SKM-1 treated with dmso at 0.1 percent for 144 hours (cell line): ENCODE data around the gene HINT2.

Experiments
- DNase-seq: peaks from one replicate; lab custom pipeline; 2025; ENCODE audit not compliant: unreplicated experiment; lab: John Stamatoyannopoulos, UW

Gene HINT2

GRCh38 chr9:35841645-35841900 is 26.7 kb upstream of the HINT2 start:
- no peak for DNase-seq

DNA sequence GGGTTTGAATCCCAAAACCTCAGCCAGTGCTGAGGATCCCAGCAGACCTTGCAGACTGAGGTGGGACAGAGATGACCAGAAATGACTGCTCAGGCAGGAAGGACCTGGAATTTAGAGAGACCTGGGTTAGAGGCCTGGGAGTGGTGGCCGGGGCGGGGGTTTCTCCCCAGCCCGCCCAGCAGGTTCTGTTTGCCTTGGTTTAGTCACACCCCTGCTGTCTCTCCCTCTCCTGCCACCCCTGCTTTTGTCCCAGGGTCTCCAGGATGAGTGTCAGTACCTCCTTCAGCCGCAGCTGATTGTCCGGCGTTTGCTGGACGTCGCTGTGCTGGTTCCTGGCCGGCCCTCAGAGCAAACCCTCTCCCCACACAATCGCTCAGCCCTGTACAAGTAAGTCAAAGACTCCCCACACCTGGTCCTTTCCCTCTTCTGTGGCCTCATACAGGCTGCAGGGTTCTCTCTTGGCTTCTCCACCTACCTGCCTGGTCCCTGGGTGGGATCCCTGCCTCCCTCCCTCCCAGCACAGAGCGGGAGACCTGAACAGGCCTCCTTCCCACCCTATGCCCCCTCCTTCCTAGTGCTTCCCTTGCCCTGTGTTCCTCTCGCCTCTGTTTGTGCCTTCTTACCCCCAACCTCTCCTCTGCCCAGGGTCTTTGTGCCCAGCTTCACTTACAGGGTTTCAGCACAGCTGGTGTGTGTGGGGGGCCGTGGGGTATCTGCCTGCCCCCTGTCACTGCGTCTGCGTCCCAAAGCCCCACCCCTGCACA is 26.2 kb upstream of the HINT2 start:
- no peak for DNase-seq

GRCh38 chr9:35839926-35840325 is 25.1 kb upstream of the HINT2 start:
- DNase-seq, result no peak

- DNase-seq, result no peak
These were observed 21.8 kb upstream of the HINT2 start for GRCh38 chr9:35836595-35836994.

DNA sequence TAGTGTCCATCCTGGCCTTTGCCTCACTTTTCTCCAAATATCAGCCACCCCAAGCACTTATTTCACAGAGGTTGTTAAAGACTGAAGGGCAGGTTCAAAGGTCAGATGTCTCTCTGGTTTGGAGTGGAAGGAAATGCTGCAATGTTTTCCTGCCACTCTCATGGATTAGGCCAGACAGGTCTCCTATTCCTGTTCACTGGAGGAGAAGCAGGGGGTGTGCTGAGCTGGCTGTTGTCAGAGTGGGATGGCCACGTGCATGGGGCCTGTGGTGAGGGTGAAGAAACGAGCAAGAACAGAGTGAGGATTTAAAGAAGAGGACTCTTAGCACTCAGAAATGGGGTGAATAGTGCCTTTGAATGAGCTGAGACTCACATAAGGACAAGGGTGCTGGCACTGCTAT is 20.9 kb upstream of the HINT2 start:
- DNase-seq, result no peak

- no peak for DNase-seq
These were observed 20.4 kb upstream of the HINT2 start for GRCh38 chr9:35835216-35835632.

GRCh38 chr9:35834260-35835215 is 19.7 kb upstream of the HINT2 start:
- DNase-seq, result no peak

- no peak for DNase-seq
These were observed 18.0 kb upstream of the HINT2 start for GRCh38 chr9:35832814-35833213.

- no peak for DNase-seq
These were observed 16.2 kb upstream of the HINT2 start for GRCh38 chr9:35831040-35831439.

DNA sequence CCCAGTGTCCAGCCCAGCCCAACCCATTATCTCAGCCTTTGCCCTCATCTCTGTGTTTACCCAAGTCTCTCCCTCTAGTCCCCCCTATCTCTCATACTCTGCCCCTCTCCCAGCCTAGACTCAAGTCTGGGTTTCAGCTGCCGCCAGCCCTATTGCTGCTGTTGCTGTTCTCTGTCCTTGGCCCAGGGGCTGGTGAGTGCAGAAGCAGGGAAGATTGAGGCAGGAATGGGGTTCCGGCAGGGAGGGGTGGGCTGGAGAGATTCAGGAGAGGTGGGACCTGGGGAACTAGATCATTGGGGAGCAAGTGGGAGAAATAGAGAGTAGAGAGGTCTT is 14.9 kb upstream of the HINT2 start:
- DNase-seq, result no peak

GRCh38 chr9:35829084-35829763 is 14.4 kb upstream of the HINT2 start, which contains the start of gene TMEM8B:
TSS of gene TMEM8B (plus strand) at chr9:35829228. CDS start at chr9:35829448, 220 bp downstream.
- DNase-seq, result peak; percentile 71

- no peak for DNase-seq
These were observed 13.9 kb upstream of the HINT2 start, which contains the start of gene FAM221B for GRCh38 chr9:35828716-35829083. TSS of gene FAM221B (minus strand) at chr9:35828732. CDS start at chr9:35826161, 2,571 bp downstream.

- no peak for DNase-seq
These were observed 12.6 kb upstream of the HINT2 start for GRCh38 chr9:35827486-35827885.

GRCh38 chr9:35826071-35826701 is 11.3 kb upstream of the HINT2 start:
- DNase-seq, result peak; percentile 47

DNA sequence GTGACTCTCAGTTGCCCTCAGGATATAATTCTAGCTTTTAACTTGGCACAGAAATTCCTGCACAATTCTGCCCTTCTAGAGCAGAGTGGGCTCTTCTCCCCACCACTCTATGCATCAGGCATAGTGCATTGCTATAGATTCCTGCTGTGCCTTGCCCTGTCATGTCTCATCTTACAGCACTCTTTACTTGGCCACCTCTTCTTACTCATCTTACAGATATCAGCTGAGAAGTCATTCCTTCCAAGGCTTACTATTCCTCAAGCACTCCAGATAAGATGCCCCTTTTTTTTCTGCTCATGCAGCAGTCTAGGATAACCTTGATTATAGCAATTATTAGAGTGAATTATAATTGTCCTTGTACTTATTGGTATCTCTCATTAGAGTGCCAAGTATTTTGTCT is 8.1 kb upstream of the HINT2 start:
- DNase-seq, result no peak

DNA sequence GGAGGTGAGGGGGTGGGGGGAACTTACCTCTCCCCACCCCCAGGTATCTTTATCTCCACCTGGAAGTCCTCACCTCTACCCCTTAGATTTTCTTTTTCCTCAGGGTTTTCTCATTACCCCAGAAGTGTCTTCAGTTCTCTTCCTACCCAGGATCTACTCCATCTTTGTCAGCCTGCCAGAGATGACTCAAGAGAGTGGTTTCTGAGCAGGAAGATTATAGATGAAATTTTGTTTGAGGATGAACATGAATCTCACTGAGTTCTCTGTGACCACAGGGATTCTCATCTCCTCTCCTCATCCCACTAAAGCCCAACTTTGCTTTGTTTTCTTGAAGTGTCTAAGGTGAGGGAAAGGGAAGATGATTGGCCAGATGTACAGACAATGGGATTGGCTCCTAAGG is 5.2 kb upstream of the HINT2 start:
- DNase-seq, result no peak

DNA sequence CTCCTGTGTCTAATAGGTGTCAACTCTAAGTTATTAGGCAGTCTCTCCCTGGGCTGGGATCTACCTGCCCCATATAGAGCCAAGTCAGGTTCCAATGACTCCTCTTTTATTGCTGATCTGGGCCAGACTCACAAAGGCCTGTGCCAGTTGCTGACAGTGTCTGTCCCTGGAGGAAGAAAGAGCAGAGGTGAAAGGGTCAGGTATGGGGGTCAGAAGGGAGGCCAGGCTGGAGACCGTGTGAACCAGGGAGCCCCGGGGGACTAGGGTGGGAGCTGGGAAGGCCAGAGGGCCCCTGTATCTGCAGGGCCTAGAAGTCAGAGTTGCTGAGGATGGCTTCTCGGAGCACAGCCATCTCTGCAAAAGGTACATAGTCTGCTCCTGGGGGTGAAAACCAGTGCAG is 3.5 kb upstream of the HINT2 start:
- no peak for DNase-seq

DNA sequence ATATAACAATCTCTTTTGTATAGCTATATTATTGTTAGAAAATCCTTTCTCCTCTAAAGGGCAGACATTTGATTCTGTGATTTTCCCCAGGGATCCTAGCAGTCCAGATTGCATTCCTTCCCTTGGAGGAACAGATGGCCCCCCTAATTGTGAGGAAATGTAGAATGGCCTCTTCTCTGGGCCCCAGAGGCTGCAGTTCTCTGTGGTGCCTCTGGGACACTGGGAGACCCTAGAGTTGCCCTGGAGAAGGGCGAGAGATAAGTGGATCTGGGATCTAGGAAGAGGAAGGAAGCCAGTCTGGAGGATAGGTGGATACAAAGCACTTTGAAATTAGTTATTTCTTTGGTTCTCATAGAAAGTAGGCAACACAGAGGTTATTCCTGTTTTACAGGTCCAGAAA is 1.9 kb upstream of the HINT2 start:
- no peak for DNase-seq

- DNase-seq, result peak; percentile 63
These were observed 569 bp downstream of the HINT2 start for GRCh38 chr9:35814106-35814840.

DNA sequence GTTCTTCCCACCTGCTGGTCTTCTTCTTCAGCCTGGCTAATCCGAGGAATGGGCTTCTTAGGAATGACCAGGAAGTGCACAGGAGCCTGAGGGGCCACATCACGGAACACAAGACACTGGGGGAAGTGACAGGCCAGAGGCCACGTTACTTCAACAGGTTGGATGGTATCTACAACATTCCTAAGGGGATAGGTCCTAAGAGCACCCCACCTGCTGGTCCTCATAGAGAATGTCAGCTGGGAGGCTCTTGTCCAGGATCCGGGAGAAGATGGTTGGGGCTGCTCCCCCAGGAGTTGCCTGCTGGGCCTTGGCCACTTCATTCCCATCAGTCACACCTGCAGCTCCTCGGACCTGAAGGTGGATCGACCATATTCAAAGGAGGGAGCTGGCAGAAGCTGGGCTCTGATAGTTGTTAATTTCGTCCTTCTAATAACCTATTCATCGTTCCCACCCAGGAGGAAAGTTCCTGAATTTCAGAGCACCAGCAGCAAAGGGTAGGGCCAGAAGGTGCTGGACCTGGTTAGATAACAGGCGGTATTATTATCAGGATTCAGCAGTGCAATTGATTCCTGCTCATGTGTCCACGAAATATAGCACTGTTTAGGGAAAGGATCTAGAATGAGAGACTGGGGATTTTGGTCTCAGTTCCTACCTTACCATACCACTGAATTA is 1.3 kb downstream of the HINT2 start:
- no peak for DNase-seq
